ENCODE results near the gene PKN1. TPM values are rescaled to one million over a fixed set of nuclear protein-coding genes. Genes with fewer than 3 reads are reported as not detected.

The PKN1 gene
- total and polyA plus RNA-seq, 2 of the 4 experiments (the other 2 are of a cell fraction) = 39.1 to 41.4 TPM

DNA sequence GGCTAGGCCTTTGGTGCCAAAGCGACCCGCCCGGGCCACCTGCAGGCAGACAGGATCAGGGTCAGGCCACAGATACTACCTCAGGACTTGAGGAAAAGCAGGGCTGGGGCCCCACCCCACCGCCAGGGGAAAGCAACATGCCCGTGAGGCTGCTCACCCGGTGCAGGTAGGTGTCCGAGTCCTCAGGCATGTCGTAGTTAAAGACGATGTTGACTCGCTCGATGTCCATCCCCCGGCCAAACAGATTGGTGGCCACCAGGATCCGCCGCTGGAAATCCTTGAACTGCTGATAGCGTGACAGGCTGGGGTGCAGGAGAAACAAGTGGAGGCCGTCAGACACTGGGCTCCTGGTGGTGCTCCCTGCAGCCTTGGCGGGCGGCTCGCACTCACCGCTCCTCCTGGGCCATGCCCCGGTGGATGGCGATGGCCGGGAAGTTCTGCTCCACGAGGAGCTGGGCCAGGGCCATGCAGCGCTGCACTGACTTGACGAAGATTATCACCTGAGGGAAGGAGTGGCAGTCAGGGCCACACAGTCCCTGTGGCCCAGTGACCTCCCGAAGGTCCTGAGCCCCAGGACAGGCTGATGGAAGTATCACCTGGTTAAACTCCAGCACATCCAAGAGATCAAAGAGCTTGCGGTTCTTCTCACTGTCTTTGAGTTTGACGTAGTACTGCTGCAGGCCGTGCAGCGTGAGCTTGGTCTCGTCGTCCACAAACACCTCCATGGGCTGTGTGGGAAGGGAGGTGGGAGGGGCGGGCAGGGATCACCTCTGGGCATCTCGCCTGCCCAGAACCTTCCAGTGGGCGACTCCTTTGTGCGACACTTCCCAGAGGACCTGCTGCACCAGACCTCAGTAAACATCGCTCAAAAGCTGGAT lies 23.7 kb upstream of the PKN1 start:
- Histone ChIP-seq H2BK15ac (ENCODE audit: low read depth, low read length) (no peak overlapping the region), H2BK5ac (ENCODE audit: low read depth, low read length, poor library complexity, severe bottlenecking) (no peak overlapping the region), H3K23ac (ENCODE audit: low read depth, low read length) (no peak overlapping the region), H3K36me3 (ENCODE audit: control insufficient read depth, insufficient read depth, low read length) (peaks cover 61% of the 10 kb centered on the region), H3K14ac (replicated peaks; ENCODE audit: low read depth, low read length) (no peak overlapping the region), H3K27ac (ENCODE audit: insufficient read depth, low read length) (no peak overlapping the region), H3K9me1 (ENCODE audit: insufficient read depth, low read length) (peaks cover 3% of the 10 kb centered on the region; the same call in 1 of the 2 replicates), H3K9me3 (ENCODE audit: control insufficient read depth, insufficient read depth, low read length) (no peaks in the 10 kb centered on the region), H4K20me1 (ENCODE audit: insufficient read depth, low read length) (peaks cover 59% of the 10 kb centered on the region), H3K4ac (ENCODE audit: low read depth, low read length) (no peak overlapping the region), H3K4me3 (ENCODE audit: insufficient read depth, low read depth, low read length) (no peak overlapping the region), H3K56ac (ENCODE audit: extremely low read depth, insufficient read depth, low read length) (no peak overlapping the region), H2AFZ (replicated peaks; ENCODE audit: low read length, poor library complexity) (no peak overlapping the region), H3K4me2 (ENCODE audit: low read depth, low read length) (no peak overlapping the region), H3K4me1 (ENCODE audit: control insufficient read depth, insufficient read depth, low read length) (peaks cover 6% of the 10 kb centered on the region; the same call in 1 of the 2 replicates), H3K27me3 (ENCODE audit: control insufficient read depth, insufficient read depth, low read length) (no peaks in the 10 kb centered on the region), H4K5ac (ENCODE audit: low read depth, low read length) (no peak overlapping the region), H2AK5ac (ENCODE audit: low read depth, low read length) (no peak overlapping the region), H3K18ac (ENCODE audit: low read depth, low read length) (no peak overlapping the region), H3K9ac (ENCODE audit: low read depth, low read length) (no peak overlapping the region), H4K8ac (ENCODE audit: low read depth in 2 of 2, low read length in 2 of 2) (no peak overlapping the region), H2BK120ac (ENCODE audit: low read depth, low read length) (no peak overlapping the region), H4K91ac (ENCODE audit: insufficient read depth, low read depth, low read length) (no peak overlapping the region), H3K79me1 (ENCODE audit: low read depth in 1 of 2, low read length in 2 of 2) (peaks cover 0 to 39% of the 10 kb centered on the region in 2 experiments; a peak in 3 of 4 replicates), H2AK9ac (replicated peaks; ENCODE audit: low read depth, low read length, poor library complexity) (no peak overlapping the region), H2BK20ac (ENCODE audit: low read depth, low read length) (no peak overlapping the region)
- ATAC-seq (ENCODE audit: low read depth) (no peak), DNase-seq (no peak)
- ChIA-PET CTCF (no interaction called here), POLR2A (ENCODE audit: unreplicated experiment) (no interaction called here)
- in situ Hi-C loops (cut with MboI; ENCODE audit: low sequenced_read_pairs) = no loop called here
- BruUV-seq (replicated peaks) = TSS peak; percentile 74
- TF ChIP-seq, protein P1, sequence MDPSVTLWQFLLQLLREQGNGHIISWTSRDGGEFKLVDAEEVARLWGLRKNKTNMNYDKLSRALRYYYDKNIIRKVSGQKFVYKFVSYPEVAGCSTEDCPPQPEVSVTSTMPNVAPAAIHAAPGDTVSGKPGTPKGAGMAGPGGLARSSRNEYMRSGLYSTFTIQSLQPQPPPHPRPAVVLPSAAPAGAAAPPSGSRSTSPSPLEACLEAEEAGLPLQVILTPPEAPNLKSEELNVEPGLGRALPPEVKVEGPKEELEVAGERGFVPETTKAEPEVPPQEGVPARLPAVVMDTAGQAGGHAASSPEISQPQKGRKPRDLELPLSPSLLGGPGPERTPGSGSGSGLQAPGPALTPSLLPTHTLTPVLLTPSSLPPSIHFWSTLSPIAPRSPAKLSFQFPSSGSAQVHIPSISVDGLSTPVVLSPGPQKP (IDR thresholded peaks at IDR 0.05; ENCODE audit: borderline replicate concordance, low read depth, low read length) = no peak
- TF ChIP-seq, protein P2, sequence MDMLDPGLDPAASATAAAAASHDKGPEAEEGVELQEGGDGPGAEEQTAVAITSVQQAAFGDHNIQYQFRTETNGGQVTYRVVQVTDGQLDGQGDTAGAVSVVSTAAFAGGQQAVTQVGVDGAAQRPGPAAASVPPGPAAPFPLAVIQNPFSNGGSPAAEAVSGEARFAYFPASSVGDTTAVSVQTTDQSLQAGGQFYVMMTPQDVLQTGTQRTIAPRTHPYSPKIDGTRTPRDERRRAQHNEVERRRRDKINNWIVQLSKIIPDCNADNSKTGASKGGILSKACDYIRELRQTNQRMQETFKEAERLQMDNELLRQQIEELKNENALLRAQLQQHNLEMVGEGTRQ (IDR thresholded peaks at IDR 0.05; ENCODE audit: low read depth, low read length) = no peak
- TF ChIP-seq FOS (IDR thresholded peaks at IDR 0.05; ENCODE audit: low read depth, low read length) (no peak), BHLHE40 (IDR thresholded peaks at IDR 0.05; ENCODE audit: low read depth, low read length) (no peak), MAFK (IDR thresholded peaks at IDR 0.05; ENCODE audit: low read depth, low read length) (no peak), RAD21 (IDR thresholded peaks at IDR 0.05; ENCODE audit: low read length) (no peak), POLR2A (IDR thresholded peaks at IDR 0.05; ENCODE audit: low read depth, low read length) (no peak), CEBPB (IDR thresholded peaks at IDR 0.05; ENCODE audit: low read depth, low read length) (no peak), NFE2L2 (IDR thresholded peaks at IDR 0.05; ENCODE audit: low read depth, low read length) (no peak), RFX5 (IDR thresholded peaks at IDR 0.05; ENCODE audit: low read depth, low read length) (no peak), CHD1 (IDR thresholded peaks at IDR 0.05; ENCODE audit: low read depth, low read length) (no peak), RCOR1 (IDR thresholded peaks at IDR 0.05; ENCODE audit: insufficient replicate concordance, low read length) (no peak), SMC3 (IDR thresholded peaks at IDR 0.05; ENCODE audit: low read depth, low read length) (no peak)
- TF ChIP-seq, protein P3, sequence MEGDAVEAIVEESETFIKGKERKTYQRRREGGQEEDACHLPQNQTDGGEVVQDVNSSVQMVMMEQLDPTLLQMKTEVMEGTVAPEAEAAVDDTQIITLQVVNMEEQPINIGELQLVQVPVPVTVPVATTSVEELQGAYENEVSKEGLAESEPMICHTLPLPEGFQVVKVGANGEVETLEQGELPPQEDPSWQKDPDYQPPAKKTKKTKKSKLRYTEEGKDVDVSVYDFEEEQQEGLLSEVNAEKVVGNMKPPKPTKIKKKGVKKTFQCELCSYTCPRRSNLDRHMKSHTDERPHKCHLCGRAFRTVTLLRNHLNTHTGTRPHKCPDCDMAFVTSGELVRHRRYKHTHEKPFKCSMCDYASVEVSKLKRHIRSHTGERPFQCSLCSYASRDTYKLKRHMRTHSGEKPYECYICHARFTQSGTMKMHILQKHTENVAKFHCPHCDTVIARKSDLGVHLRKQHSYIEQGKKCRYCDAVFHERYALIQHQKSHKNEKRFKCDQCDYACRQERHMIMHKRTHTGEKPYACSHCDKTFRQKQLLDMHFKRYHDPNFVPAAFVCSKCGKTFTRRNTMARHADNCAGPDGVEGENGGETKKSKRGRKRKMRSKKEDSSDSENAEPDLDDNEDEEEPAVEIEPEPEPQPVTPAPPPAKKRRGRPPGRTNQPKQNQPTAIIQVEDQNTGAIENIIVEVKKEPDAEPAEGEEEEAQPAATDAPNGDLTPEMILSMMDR (conservative IDR thresholded peaks at IDR 0.05; ENCODE audit: low read depth, low read length) = no peak
- WGBS, 2 experiments (ENCODE audit: extremely low coverage in 2 of 2, insufficient read length in 1 of 2) = 95% methylated on average over 29 of the region's 38 CpGs; no CpG with 5 or more reads in 1 of the 2 experiments
- dilution Hi-C loops (cut with HindIII; ENCODE audit: low sequenced_read_pairs, unreplicated experiment) = no loop called here
- intact Hi-C loops (cut with micrococcal nuclease) = no loop called here

Data from IMR-90 (cell line).